ENCODE data around the gene XIRP2. TPM values are rescaled to one million over a fixed set of nuclear protein-coding genes. Genes with fewer than 3 reads are reported as not detected.

XIRP2 gene
- total RNA-seq, 1 experiment from 2014 or later = not detected

GRCh38 chr2:167144179-167144898, 256.1 kb downstream of the XIRP2 start:
- peaks cover 8% of the 10 kb centered on the region for H3K4me1 Mint-ChIP-seq (ENCODE audit: insufficient read depth, unreplicated experiment)
- H3K27ac Mint-ChIP-seq (ENCODE audit: low read depth, unreplicated experiment) = no peak overlapping the region
- BruUV-seq (replicated peaks) = no TSS peak
- ChIA-PET CTCF (interaction anchor here (0.7 kb wide), 1 partner anchor 768 kb away, joined by 3 read pairs; no protein-coding TSS in a partner anchor), POLR2A (no interaction called here)
- no peaks in the 10 kb centered on the region for H3K27me3 Mint-ChIP-seq (ENCODE audit: insufficient read depth, unreplicated experiment)
- intact Hi-C loops (cut with micrococcal nuclease) = no loop called here
- DNase-seq (ENCODE audit: unreplicated experiment) = no peak
- no peaks in the 10 kb centered on the region for H3K36me3 Mint-ChIP-seq (ENCODE audit: insufficient read depth, unreplicated experiment)
- H3K4me3 Mint-ChIP-seq (ENCODE audit: unreplicated experiment) = no peak overlapping the region
- TF ChIP-seq CTCF (IDR thresholded peaks at IDR 0.05; ENCODE audit: unreplicated experiment) = no peak
- H3K9me3 Mint-ChIP-seq (ENCODE audit: unreplicated experiment) = no peaks in the 10 kb centered on the region

GRCh38 chr2:167147271-167147941, 259.1 kb downstream of the XIRP2 start:
- ChIA-PET CTCF (no interaction called here), POLR2A (interaction anchor here (0.6 kb wide), 1 partner anchor 20 kb away, joined by 3 read pairs; no protein-coding TSS in a partner anchor)
- no peak for TF ChIP-seq CTCF (IDR thresholded peaks at IDR 0.05; ENCODE audit: unreplicated experiment)
- no TSS peak for BruUV-seq (replicated peaks)
- Mint-ChIP-seq H3K4me1 (ENCODE audit: insufficient read depth, unreplicated experiment) (no peaks in the 10 kb centered on the region), H3K36me3 (ENCODE audit: insufficient read depth, unreplicated experiment) (no peaks in the 10 kb centered on the region), H3K27ac (ENCODE audit: low read depth, unreplicated experiment) (no peak overlapping the region), H3K27me3 (ENCODE audit: insufficient read depth, unreplicated experiment) (no peaks in the 10 kb centered on the region), H3K4me3 (ENCODE audit: unreplicated experiment) (no peak overlapping the region), H3K9me3 (ENCODE audit: unreplicated experiment) (no peaks in the 10 kb centered on the region)
- intact Hi-C loops (cut with micrococcal nuclease) = no loop called here
- DNase-seq (ENCODE audit: unreplicated experiment) = no peak

DNA sequence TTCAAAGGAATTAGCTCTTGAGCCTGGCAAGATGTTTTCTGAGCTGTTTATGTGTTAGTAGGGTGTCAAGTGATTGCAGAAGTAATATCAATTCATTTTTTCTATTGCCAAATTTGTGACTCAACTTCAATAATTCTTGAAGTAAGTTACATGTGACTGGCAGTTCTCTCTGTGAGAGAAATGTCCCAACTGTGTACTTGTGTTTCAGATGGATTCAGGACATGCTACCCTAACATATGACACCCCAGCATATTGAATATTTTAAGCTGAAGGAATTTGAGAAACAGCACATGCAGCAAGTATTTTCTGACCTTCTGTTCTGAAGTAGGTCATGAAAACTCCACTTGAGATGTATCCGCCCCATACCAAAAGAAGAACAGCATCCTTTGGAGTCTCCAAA, 263.6 kb downstream of the XIRP2 start:
- TF ChIP-seq CTCF (IDR thresholded peaks at IDR 0.05; ENCODE audit: unreplicated experiment) = no peak
- H3K4me1 Mint-ChIP-seq (ENCODE audit: insufficient read depth, unreplicated experiment) = no peaks in the 10 kb centered on the region
- H3K4me3 Mint-ChIP-seq (ENCODE audit: unreplicated experiment) = no peak overlapping the region
- CTCF ChIA-PET = interaction anchor here (0.5 kb wide), 1 partner anchor 25 kb away, joined by 4 read pairs; no protein-coding TSS in a partner anchor
- H3K36me3 Mint-ChIP-seq (ENCODE audit: insufficient read depth, unreplicated experiment) = no peaks in the 10 kb centered on the region
- DNase-seq (ENCODE audit: unreplicated experiment) = no peak
- H3K27me3 Mint-ChIP-seq (ENCODE audit: insufficient read depth, unreplicated experiment) = no peaks in the 10 kb centered on the region
- no peak overlapping the region for H3K27ac Mint-ChIP-seq (ENCODE audit: low read depth, unreplicated experiment)
- intact Hi-C loops (cut with micrococcal nuclease) = no loop called here
- BruUV-seq (replicated peaks) = no TSS peak
- H3K9me3 Mint-ChIP-seq (ENCODE audit: unreplicated experiment) = no peaks in the 10 kb centered on the region
- POLR2A ChIA-PET = no interaction called here

DNA sequence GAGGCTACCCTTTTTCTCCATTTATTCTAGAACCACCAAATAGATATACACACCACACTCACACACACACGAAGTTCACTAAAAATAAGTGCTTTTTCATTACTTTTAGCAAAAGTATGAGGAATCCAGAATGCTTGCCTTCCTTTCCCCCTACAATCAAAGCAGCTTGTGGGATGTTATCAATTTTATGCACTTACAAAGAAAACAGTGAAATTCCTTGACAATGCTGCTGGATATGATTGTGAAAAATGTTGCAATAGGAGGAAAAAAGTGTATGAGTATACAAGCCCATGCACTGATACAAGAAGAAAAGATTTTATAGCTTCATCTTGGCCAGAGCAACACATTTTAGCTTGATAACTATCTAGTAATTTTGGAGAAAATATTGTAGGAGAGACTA, 269.2 kb downstream of the XIRP2 start:
- H3K9me3 Mint-ChIP-seq (ENCODE audit: unreplicated experiment) = peaks cover 4% of the 10 kb centered on the region
- H3K27me3 Mint-ChIP-seq (ENCODE audit: insufficient read depth, unreplicated experiment) = no peaks in the 10 kb centered on the region
- no peaks in the 10 kb centered on the region for H3K4me1 Mint-ChIP-seq (ENCODE audit: insufficient read depth, unreplicated experiment)
- no peak for DNase-seq (ENCODE audit: unreplicated experiment)
- H3K4me3 Mint-ChIP-seq (ENCODE audit: unreplicated experiment) = no peak overlapping the region
- no peak for TF ChIP-seq CTCF (IDR thresholded peaks at IDR 0.05; ENCODE audit: unreplicated experiment)
- H3K36me3 Mint-ChIP-seq (ENCODE audit: insufficient read depth, unreplicated experiment) = no peaks in the 10 kb centered on the region
- no TSS peak for BruUV-seq (replicated peaks)
- POLR2A ChIA-PET = interaction anchor here (0.6 to 1.1 kb wide), 2 partner anchors 16 to 317 kb away, joined by 3 read pairs; no protein-coding TSS in a partner anchor
- intact Hi-C loops (cut with micrococcal nuclease) = no loop called here
- no peak overlapping the region for H3K27ac Mint-ChIP-seq (ENCODE audit: low read depth, unreplicated experiment)
- CTCF ChIA-PET = interaction anchor here (0.6 to 1.2 kb wide), 3 partner anchors 15 to 962 kb away, joined by 3 to 4 read pairs (median 3); no protein-coding TSS in a partner anchor

Measured in MCF 10A (cell line).